ENCODE measurements around the gene SYT2. TPM values are rescaled to one million over a fixed set of nuclear protein-coding genes. Genes with fewer than 3 reads are reported as not detected.
A peak's percentile ranks its signal among the peaks of the same experiment; 100 is the strongest.

SYT2 gene
- total and polyA plus RNA-seq, 10 of the 15 experiments (the other 5 are each of a cell fraction or from before 2014, with no cell fraction given): not detected

DNA sequence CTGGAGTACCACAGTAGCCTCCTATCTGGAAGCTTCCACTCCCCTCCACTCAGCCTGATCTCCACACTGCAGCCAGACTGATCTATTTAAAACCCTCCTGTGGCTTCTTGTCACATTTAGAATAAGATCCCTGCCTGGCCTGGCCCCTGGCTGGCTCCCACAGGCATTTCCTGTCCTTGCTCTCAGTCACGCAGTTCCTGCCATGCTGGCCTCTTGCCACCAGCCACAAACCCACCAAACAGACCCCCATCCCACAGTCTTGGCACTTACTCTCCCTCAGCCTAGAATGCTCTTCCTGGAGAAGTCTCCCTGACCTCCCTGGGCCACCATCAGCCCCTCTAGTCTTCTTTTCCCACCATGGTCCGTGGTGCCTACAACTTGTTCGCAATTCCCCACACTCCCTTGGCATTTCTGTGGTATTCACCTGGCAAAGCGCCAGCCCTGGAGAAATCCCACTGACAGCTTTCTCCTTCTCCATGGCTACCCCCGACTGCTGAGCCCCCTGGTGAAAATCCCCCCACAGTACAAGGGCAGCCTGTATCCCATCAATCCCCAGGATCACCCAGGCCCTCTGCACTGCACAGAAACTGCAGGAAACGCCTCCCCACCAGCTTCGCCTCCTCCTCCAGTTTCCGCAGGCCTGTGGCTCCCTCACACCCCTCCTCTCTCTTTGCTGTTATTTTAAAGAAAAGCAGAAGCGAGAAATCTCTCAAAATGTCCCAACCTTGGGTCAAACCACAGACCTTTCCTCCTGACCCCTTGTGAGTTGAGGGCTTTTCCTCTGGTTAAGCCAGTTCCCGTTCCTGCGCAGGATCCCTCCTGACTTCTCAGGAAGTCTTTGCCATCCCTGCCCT, 94.5 kb downstream of the SYT2 start (continued):
- TF ChIP-seq, protein P1, sequence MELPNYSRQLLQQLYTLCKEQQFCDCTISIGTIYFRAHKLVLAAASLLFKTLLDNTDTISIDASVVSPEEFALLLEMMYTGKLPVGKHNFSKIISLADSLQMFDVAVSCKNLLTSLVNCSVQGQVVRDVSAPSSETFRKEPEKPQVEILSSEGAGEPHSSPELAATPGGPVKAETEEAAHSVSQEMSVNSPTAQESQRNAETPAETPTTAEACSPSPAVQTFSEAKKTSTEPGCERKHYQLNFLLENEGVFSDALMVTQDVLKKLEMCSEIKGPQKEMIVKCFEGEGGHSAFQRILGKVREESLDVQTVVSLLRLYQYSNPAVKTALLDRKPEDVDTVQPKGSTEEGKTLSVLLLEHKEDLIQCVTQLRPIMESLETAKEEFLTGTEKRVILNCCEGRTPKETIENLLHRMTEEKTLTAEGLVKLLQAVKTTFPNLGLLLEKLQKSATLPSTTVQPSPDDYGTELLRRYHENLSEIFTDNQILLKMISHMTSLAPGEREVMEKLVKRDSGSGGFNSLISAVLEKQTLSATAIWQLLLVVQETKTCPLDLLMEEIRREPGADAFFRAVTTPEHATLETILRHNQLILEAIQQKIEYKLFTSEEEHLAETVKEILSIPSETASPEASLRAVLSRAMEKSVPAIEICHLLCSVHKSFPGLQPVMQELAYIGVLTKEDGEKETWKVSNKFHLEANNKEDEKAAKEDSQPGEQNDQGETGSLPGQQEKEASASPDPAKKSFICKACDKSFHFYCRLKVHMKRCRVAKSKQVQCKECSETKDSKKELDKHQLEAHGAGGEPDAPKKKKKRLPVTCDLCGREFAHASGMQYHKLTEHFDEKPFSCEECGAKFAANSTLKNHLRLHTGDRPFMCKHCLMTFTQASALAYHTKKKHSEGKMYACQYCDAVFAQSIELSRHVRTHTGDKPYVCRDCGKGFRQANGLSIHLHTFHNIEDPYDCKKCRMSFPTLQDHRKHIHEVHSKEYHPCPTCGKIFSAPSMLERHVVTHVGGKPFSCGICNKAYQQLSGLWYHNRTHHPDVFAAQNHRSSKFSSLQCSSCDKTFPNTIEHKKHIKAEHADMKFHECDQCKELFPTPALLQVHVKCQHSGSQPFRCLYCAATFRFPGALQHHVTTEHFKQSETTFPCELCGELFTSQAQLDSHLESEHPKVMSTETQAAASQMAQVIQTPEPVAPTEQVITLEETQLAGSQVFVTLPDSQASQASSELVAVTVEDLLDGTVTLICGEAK (IDR thresholded peaks at IDR 0.05; ENCODE audit: borderline replicate concordance): no peak
- TF ChIP-seq, protein P2, sequence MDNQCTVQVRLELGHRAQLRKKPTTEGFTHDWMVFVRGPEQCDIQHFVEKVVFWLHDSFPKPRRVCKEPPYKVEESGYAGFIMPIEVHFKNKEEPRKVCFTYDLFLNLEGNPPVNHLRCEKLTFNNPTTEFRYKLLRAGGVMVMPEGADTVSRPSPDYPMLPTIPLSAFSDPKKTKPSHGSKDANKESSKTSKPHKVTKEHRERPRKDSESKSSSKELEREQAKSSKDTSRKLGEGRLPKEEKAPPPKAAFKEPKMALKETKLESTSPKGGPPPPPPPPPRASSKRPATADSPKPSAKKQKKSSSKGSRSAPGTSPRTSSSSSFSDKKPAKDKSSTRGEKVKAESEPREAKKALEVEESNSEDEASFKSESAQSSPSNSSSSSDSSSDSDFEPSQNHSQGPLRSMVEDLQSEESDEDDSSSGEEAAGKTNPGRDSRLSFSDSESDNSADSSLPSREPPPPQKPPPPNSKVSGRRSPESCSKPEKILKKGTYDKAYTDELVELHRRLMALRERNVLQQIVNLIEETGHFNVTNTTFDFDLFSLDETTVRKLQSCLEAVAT (IDR thresholded peaks at IDR 0.05): no peak; the same call in 1 of the 2 replicates
- TF ChIP-seq TCF12 (IDR thresholded peaks at IDR 0.05; ENCODE audit: low read depth, low read length) (peak; percentile 39; the same call in 1 of the 2 replicates), NBN (IDR thresholded peaks at IDR 0.05) (no peak), NFIC (IDR thresholded peaks at IDR 0.05; ENCODE audit: low read depth, low read length) (peak; percentile 95), ZNF217 (IDR thresholded peaks at IDR 0.05) (0 out of 2 replicates have a peak, but pooled peaks have one; percentile 66), FOXK2 (IDR thresholded peaks at IDR 0.05) (no peak), RB1 (IDR thresholded peaks at IDR 0.05; ENCODE audit: borderline replicate concordance) (no peak), BACH1 (IDR thresholded peaks at IDR 0.05; ENCODE audit: borderline replicate concordance) (peak; percentile 63; the same call in 1 of the 2 replicates), MEF2B (IDR thresholded peaks at IDR 0.05; ENCODE audit: partially characterized antibody, poor library complexity, severe bottlenecking) (peak; percentile 84), TBL1XR1 (IDR thresholded peaks at IDR 0.05; ENCODE audit: low read depth, low read length) (peak; percentile 87), JUND (IDR thresholded peaks at IDR 0.05; ENCODE audit: low read depth, low read length) (no peak), MTA3 (IDR thresholded peaks at IDR 0.05; ENCODE audit: borderline replicate concordance, low read length) (peak; percentile 88; the same call in 1 of the 2 replicates), BMI1 (IDR thresholded peaks at IDR 0.05; ENCODE audit: borderline replicate concordance) (peak; percentile 75; the same call in 1 of the 2 replicates), MEF2A (IDR thresholded peaks at IDR 0.05; ENCODE audit: insufficient read depth, low read depth, low read length) (peak; percentile 83), PRDM15 (CRISPR knock-in tag; IDR thresholded peaks at IDR 0.05) (no peak), HDAC6 (IDR thresholded peaks at IDR 0.05; ENCODE audit: unreplicated experiment) (no peak), MYB (IDR thresholded peaks at IDR 0.05; ENCODE audit: borderline replicate concordance, low read depth, low read length) (no peak)
- TF ChIP-seq, protein P3, sequence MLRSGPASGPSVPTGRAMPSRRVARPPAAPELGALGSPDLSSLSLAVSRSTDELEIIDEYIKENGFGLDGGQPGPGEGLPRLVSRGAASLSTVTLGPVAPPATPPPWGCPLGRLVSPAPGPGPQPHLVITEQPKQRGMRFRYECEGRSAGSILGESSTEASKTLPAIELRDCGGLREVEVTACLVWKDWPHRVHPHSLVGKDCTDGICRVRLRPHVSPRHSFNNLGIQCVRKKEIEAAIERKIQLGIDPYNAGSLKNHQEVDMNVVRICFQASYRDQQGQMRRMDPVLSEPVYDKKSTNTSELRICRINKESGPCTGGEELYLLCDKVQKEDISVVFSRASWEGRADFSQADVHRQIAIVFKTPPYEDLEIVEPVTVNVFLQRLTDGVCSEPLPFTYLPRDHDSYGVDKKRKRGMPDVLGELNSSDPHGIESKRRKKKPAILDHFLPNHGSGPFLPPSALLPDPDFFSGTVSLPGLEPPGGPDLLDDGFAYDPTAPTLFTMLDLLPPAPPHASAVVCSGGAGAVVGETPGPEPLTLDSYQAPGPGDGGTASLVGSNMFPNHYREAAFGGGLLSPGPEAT (IDR thresholded peaks at IDR 0.05; ENCODE audit: low read depth): peak; percentile 98
